H9 (cell line): ENCODE data around the gene YWHAH. TPM values are rescaled to one million over a fixed set of nuclear protein-coding genes. Genes with fewer than 3 reads are reported as not detected.
A peak's percentile ranks its signal among the peaks of the same experiment; 100 is the strongest.

ENCODE experiments used
- DNase-seq: peaks from one replicate; pipeline ENCODE4 v3.0.0-alpha.2; 2017
- H2AFZ ChIP-seq: one replicate; pipeline ENCODE4 v1.6.1; 2013; ENCODE audit warnings: mild to moderate bottlenecking, low read length, control low read depth, moderate library complexity
- H2AK5ac ChIP-seq: 2 replicates; pipeline ENCODE4 v1.6.1; 2013; ENCODE audit warnings: low read length, control low read depth, mixed read lengths; ENCODE audit not compliant: insufficient read length
- H2BK120ac ChIP-seq: one replicate; pipeline ENCODE4 v1.6.1; 2013; ENCODE audit warnings: low read depth, mild to moderate bottlenecking, low read length, control low read depth, inconsistent platforms; ENCODE audit not compliant: poor library complexity, severe bottlenecking
- H2BK12ac ChIP-seq: 2 replicates; pipeline ENCODE4 v1.6.1; 2013; ENCODE audit warnings: low read length, control low read depth, mixed read lengths, low read depth; ENCODE audit not compliant: insufficient read length
- H2BK15ac ChIP-seq: 2 replicates; pipeline ENCODE4 v1.6.1; 2013; ENCODE audit warnings: low read depth, low read length, control low read depth
- H2BK20ac ChIP-seq: one replicate; pipeline ENCODE4 v1.6.1; 2013; ENCODE audit warnings: low read depth, mild to moderate bottlenecking, low read length, control low read depth, inconsistent platforms; ENCODE audit not compliant: poor library complexity, severe bottlenecking
- H2BK5ac ChIP-seq: 2 replicates; pipeline ENCODE4 v1.6.1; 2013; ENCODE audit warnings: low read length, control low read depth, mixed read lengths; ENCODE audit not compliant: insufficient read length
- H3K14ac ChIP-seq: 2 replicates; pipeline ENCODE4 v1.6.1; 2013; ENCODE audit warnings: low read length, control low read depth; ENCODE audit not compliant: insufficient read depth
- H3K18ac ChIP-seq: 2 replicates; pipeline ENCODE4 v1.6.1; 2013; ENCODE audit warnings: low read depth, mild to moderate bottlenecking, mixed read lengths, low read length, control low read depth; ENCODE audit not compliant: insufficient read length
- H3K23ac ChIP-seq: 2 replicates; pipeline ENCODE4 v1.6.1; 2013; ENCODE audit warnings: low read length, control low read depth, mixed read lengths, low read depth; ENCODE audit not compliant: insufficient read length
- H3K23me2 ChIP-seq: 2 replicates; pipeline ENCODE4 v1.6.1; 2013; ENCODE audit warnings: low read depth, mild to moderate bottlenecking, mixed read lengths, low read length, control low read depth; ENCODE audit not compliant: insufficient read length, poor library complexity, severe bottlenecking
- H3K27ac ChIP-seq: 2 replicates; pipeline ENCODE4 v1.5.1; 2013; ENCODE audit warnings: low read length, control low read depth, mixed read lengths, low read depth; ENCODE audit not compliant: insufficient read length
- H3K27me3 ChIP-seq: 2 replicates; pipeline ENCODE4 v1.6.1; 2013; ENCODE audit warnings: low read length, control low read depth, inconsistent platforms; ENCODE audit not compliant: insufficient read depth
- H3K4ac ChIP-seq: 2 replicates; pipeline ENCODE4 v1.6.1; 2013; ENCODE audit warnings: low read depth, mild to moderate bottlenecking, control low read depth, inconsistent platforms, low read length, moderate library complexity
- H3K4me1 ChIP-seq: 2 replicates; pipeline ENCODE4 v1.6.1; 2013; ENCODE audit warnings: low read length, control low read depth, inconsistent platforms; ENCODE audit not compliant: insufficient read depth
- H3K4me2 ChIP-seq: 2 replicates; pipeline ENCODE4 v1.6.1; 2013; ENCODE audit warnings: low read length, control low read depth, mixed read lengths; ENCODE audit not compliant: insufficient read length, insufficient read depth
- H3K56ac ChIP-seq: 2 replicates; pipeline ENCODE4 v1.6.1; 2013; ENCODE audit warnings: low read depth, mild to moderate bottlenecking, mixed read lengths, low read length, control low read depth; ENCODE audit not compliant: insufficient read length
- H3K79me1 ChIP-seq: 2 replicates; pipeline ENCODE4 v1.6.1; 2013; ENCODE audit warnings: low read depth, mild to moderate bottlenecking, moderate library complexity, low read length, control low read depth, inconsistent platforms; ENCODE audit not compliant: insufficient read depth, poor library complexity, severe bottlenecking
- H3K79me2 ChIP-seq: 2 replicates; pipeline ENCODE4 v1.6.1; 2013; ENCODE audit warnings: low read length, control low read depth, inconsistent platforms; ENCODE audit not compliant: insufficient read depth
- H3K9ac ChIP-seq: 2 replicates; pipeline ENCODE4 v1.6.1; 2013; ENCODE audit warnings: low read length, control low read depth, mixed read lengths; ENCODE audit not compliant: insufficient read length; ENCODE audit errors: extremely low read depth
- H3K9me3 ChIP-seq: one replicate; pipeline ENCODE4 v1.6.1; 2013; ENCODE audit warnings: low read depth, low read length, inconsistent platforms; ENCODE audit not compliant: control insufficient read depth
- H3T11ph ChIP-seq: one replicate; pipeline ENCODE4 v1.6.1; 2013; ENCODE audit warnings: mild to moderate bottlenecking, low read length, control low read depth, inconsistent platforms
- H4K20me1 ChIP-seq: one replicate; pipeline ENCODE4 v1.6.1; 2013; ENCODE audit not compliant: control insufficient read depth, insufficient read length, insufficient read depth
- H4K5ac ChIP-seq: 2 replicates; pipeline ENCODE4 v1.6.1; 2013; ENCODE audit warnings: low read depth, mild to moderate bottlenecking, mixed read lengths, low read length, control low read depth; ENCODE audit not compliant: insufficient read length
- H4K8ac ChIP-seq: replicated peaks from 2 replicates; pipeline ENCODE4 v1.6.1; 2013; ENCODE audit warnings: low read length, control low read depth, mixed read lengths, low read depth; ENCODE audit not compliant: insufficient read length
- H4K91ac ChIP-seq: 2 replicates; pipeline ENCODE4 v1.6.1; 2013; ENCODE audit warnings: low read depth, mild to moderate bottlenecking, moderate library complexity, mixed read lengths, low read length, control low read depth; ENCODE audit not compliant: insufficient read length
- H3K27ac Mint-ChIP-seq, 3 experiments: 2 replicates in 2 of 3; 3 replicates in 1 of 3; pipeline ENCODE4 v1.8.0; 2020 to 2021; ENCODE audit warnings: mixed read lengths in 3 of 3, mild to moderate bottlenecking in 1 of 3, moderate library complexity in 1 of 3
- H3K27me3 Mint-ChIP-seq: 2 replicates; pipeline ENCODE4 v1.8.0; 2021; ENCODE audit warnings: low read depth, mild to moderate bottlenecking, moderate library complexity, mixed read lengths
- H3K36me3 Mint-ChIP-seq, 3 experiments: 2 replicates in 2 of 3; 3 replicates in 1 of 3; pipeline ENCODE4 v1.8.0; 2020 to 2021; ENCODE audit warnings: low read depth in 3 of 3, mixed read lengths in 3 of 3; ENCODE audit not compliant: insufficient read depth in 1 of 3
- H3K4me1 Mint-ChIP-seq, 2 experiments: 2 replicates each; pipeline ENCODE4 v1.8.0; 2020; ENCODE audit warnings: mixed read lengths in 2 of 2
- H3K4me3 Mint-ChIP-seq, 2 experiments: 2 replicates in 1 of 2; 3 replicates in 1 of 2; pipeline ENCODE4 v1.8.0; 2020 to 2021; ENCODE audit warnings: mild to moderate bottlenecking in 2 of 2, mixed read lengths in 2 of 2, moderate library complexity in 1 of 2
- H3K9me3 Mint-ChIP-seq, 2 experiments: 2 replicates in 1 of 2; 3 replicates in 1 of 2; pipeline ENCODE4 v1.8.0; 2020; ENCODE audit warnings: mild to moderate bottlenecking in 2 of 2, mixed read lengths in 2 of 2, moderate library complexity in 1 of 2
- CTCF ChIP-seq: fragments of 200-600 bp; sonication (generic); conservative IDR thresholded peaks from 3 replicates; pipeline ENCODE4 v1.8.0; 2021; ENCODE audit warnings: antibody characterized with exemption, mild to moderate bottlenecking
- WGBS: extraction: QIAGEN DNeasy Blood & Tissue Kit; methylation state at CpG from one replicate; pipeline ENCODE4 v1.1.7; 2013; ENCODE audit warnings: missing lambda C conversion rate, low lambda C conversion rate, mixed read lengths; ENCODE audit not compliant: insufficient read length; ENCODE audit errors: extremely low coverage; 5-methylcytosine and 5-hydroxymethylcytosine counted together
- total RNA-seq: library from RNA; stranded (reverse); gene quantifications from 2 replicates; pipeline ENCODE4 v1.2.1, GENCODE V29; 2021

Gene YWHAH
- total RNA-seq, 1 experiment from 2014 or later = 250 TPM

- H3K4me2 ChIP-seq = no peak overlapping the region
- H3K27ac Mint-ChIP-seq = peak overlapping the region in 1 of 3 experiments; percentile 55; a peak in 3 of 7 replicates
- H2AFZ ChIP-seq = no peak overlapping the region
- no peak overlapping the region for H2BK120ac ChIP-seq
- no peak overlapping the region for H3K4ac ChIP-seq
- no peak overlapping the region for H3K27ac ChIP-seq
- H3K4me1 Mint-ChIP-seq = peaks cover 41% of the 10 kb centered on the region in 2 experiments
- H3T11ph ChIP-seq = no peak overlapping the region
- no peak overlapping the region for H3K23ac ChIP-seq
- peaks cover 50% of the 10 kb centered on the region; the same call in 1 of the 2 replicates for H3K79me2 ChIP-seq
- H3K4me1 ChIP-seq = no peaks in the 10 kb centered on the region; the same call in none of the 2 replicates
- no peak overlapping the region for H3K4me3 Mint-ChIP-seq
- no peak overlapping the region for H4K8ac ChIP-seq
- no peak overlapping the region for H4K5ac ChIP-seq
- no peak overlapping the region for H3K9ac ChIP-seq
- H3K23me2 ChIP-seq = no peaks in the 10 kb centered on the region
- peaks cover 37 to 62% (median 54%) of the 10 kb centered on the region in 3 experiments; a peak in 6 of 7 replicates for H3K36me3 Mint-ChIP-seq
- H3K9me3 ChIP-seq = no peaks in the 10 kb centered on the region
- no peaks in the 10 kb centered on the region for H3K9me3 Mint-ChIP-seq
- no peak overlapping the region for H2AK5ac ChIP-seq
- peaks cover 21% of the 10 kb centered on the region for H3K79me1 ChIP-seq
- H2BK15ac ChIP-seq = no peak overlapping the region
- no peak overlapping the region for H3K56ac ChIP-seq
- no peak for DNase-seq
- no peak overlapping the region for H4K91ac ChIP-seq
- no peaks in the 10 kb centered on the region for H3K27me3 Mint-ChIP-seq
- peak; percentile 23; the same call in 1 of the 3 replicates for TF ChIP-seq CTCF
- no peak overlapping the region for H2BK5ac ChIP-seq
- H4K20me1 ChIP-seq = no peaks in the 10 kb centered on the region
- no peak overlapping the region for H3K18ac ChIP-seq
- no CpG with 5 or more reads among the region's 2 CpGs for WGBS
- H2BK20ac ChIP-seq = no peak overlapping the region
- H3K14ac ChIP-seq = no peak overlapping the region
- H2BK12ac ChIP-seq = no peak overlapping the region
- H3K27me3 ChIP-seq = no peaks in the 10 kb centered on the region
Measured at GRCh38 chr22:31952094-31952401, 7.7 kb downstream of the YWHAH start.
